ENCODE measurements around the gene SCAF1. TPM values are rescaled to one million over a fixed set of nuclear protein-coding genes. Genes with fewer than 3 reads are reported as not detected.

The SCAF1 gene
- total RNA-seq = 6.7 and 9.0 TPM in 2 replicates

GRCh38 chr19:49641688-49642491, at the start of gene SCAF1:
Gene SCAF1 (plus strand): TSS chr19:49642209. CDS start chr19:49645027, 2,818 bp downstream.

GRCh38 chr19:49640113-49640898, 1.7 kb upstream of the SCAF1 start, which contains the start of gene RRAS:
Gene RRAS (minus strand): TSS chr19:49640143. CDS start chr19:49640098, 45 bp downstream.

GRCh38 chr19:49665351-49666119, 23.5 kb downstream of the SCAF1 start, which contains the start of the genes BCL2L12 and IRF3:
Gene BCL2L12 (plus strand): TSS chr19:49665933. CDS start chr19:49666693, 760 bp downstream.
Gene IRF3 (minus strand): TSS chr19:49665857. CDS start chr19:49664838, 1,019 bp downstream.

GRCh38 chr19:49677231-49677900, 35.4 kb downstream of the SCAF1 start, which contains the start of gene PRMT1:
Gene PRMT1 (plus strand): TSS chr19:49677271. CDS start chr19:49677281, 10 bp downstream.

GRCh38 chr19:49689133-49690078, 47.4 kb downstream of the SCAF1 start, which contains the start of gene ADM5:
Gene ADM5 (plus strand): TSS chr19:49689594. CDS start chr19:49689838, 244 bp downstream.

GRCh38 chr19:49690656-49691242, 48.7 kb downstream of the SCAF1 start, which contains the start of gene CPT1C:
Gene CPT1C (plus strand): TSS chr19:49691116. CDS start chr19:49692253, 1,137 bp downstream.

Other genes with a start within 250 kb of the SCAF1 start
- not detected in 2 replicates for gene PTH2, start 218.8 kb upstream of the SCAF1 start, total RNA-seq
- not detected in 2 replicates for gene GFY, start 216.8 kb upstream of the SCAF1 start, total RNA-seq
- gene SLC17A7, start 200.7 kb upstream of the SCAF1 start, total RNA-seq = under 0.01 and 0.16 TPM in 2 replicates
- 101 and 120 TPM in 2 replicates for gene PIH1D1, start 190.4 kb upstream of the SCAF1 start, total RNA-seq
- gene ALDH16A1, start 189.0 kb upstream of the SCAF1 start, total RNA-seq = 21.6 and 26.2 TPM in 2 replicates
- 4.9 and 5.3 TPM in 2 replicates for gene FLT3LG, start 168.0 kb upstream of the SCAF1 start, total RNA-seq
- 2,925 and 3,389 TPM in 2 replicates for gene RPL13A, start 154.6 kb upstream of the SCAF1 start, total RNA-seq
- gene RPS11, start 145.8 kb upstream of the SCAF1 start, total RNA-seq = 3,049 and 4,360 TPM in 2 replicates
- 46.5 and 81.8 TPM in 2 replicates for gene FCGRT, start 129.5 kb upstream of the SCAF1 start, total RNA-seq
- 231 and 301 TPM in 2 replicates for gene RCN3, start 114.2 kb upstream of the SCAF1 start, total RNA-seq
- 96.1 and 100 TPM in 2 replicates for gene NOSIP, start 61.7 kb upstream of the SCAF1 start, total RNA-seq
- gene PRRG2, start 60.9 kb upstream of the SCAF1 start, total RNA-seq = 0.32 and 1.0 TPM in 2 replicates
- gene PRR12, start 51.0 kb upstream of the SCAF1 start, total RNA-seq = 1.2 and 1.3 TPM in 2 replicates
- gene RRAS, start 2.1 kb upstream of the SCAF1 start, total RNA-seq = 40.7 and 48.1 TPM in 2 replicates
- 59.2 and 59.9 TPM in 2 replicates for gene IRF3, start 23.6 kb downstream of the SCAF1 start, total RNA-seq
- 0.52 and 1.6 TPM in 2 replicates for gene BCL2L12, start 23.7 kb downstream of the SCAF1 start, total RNA-seq
- 314 and 403 TPM in 2 replicates for gene PRMT1, start 35.1 kb downstream of the SCAF1 start, total RNA-seq
- 0.17 and 0.47 TPM in 2 replicates for gene ADM5, start 47.4 kb downstream of the SCAF1 start, total RNA-seq
- gene CPT1C, start 48.9 kb downstream of the SCAF1 start, total RNA-seq = 26.6 and 34.5 TPM in 2 replicates
- gene TSKS, start 121.1 kb downstream of the SCAF1 start, total RNA-seq = 0.26 and 0.32 TPM in 2 replicates
- gene AP2A1, start 124.8 kb downstream of the SCAF1 start, total RNA-seq = 69.2 and 78.0 TPM in 2 replicates
- 28.5 and 33.1 TPM in 2 replicates for gene FUZ, start 171.1 kb downstream of the SCAF1 start, total RNA-seq
- 13.2 and 13.3 TPM in 2 replicates for gene MED25, start 176.1 kb downstream of the SCAF1 start, total RNA-seq
- gene PTOV1, start 208.9 kb downstream of the SCAF1 start, total RNA-seq = 61.8 and 67.4 TPM in 2 replicates
- gene PNKP, start 225.4 kb downstream of the SCAF1 start, total RNA-seq = 31.1 and 38.3 TPM in 2 replicates
- gene AKT1S1, start 235.1 kb downstream of the SCAF1 start, total RNA-seq = 9.2 and 9.6 TPM in 2 replicates
- gene TBC1D17, start 235.5 kb downstream of the SCAF1 start, total RNA-seq = 10.8 and 11.5 TPM in 2 replicates